Left ventricle myocardium inferior (tissue), 1 donor: Measurements from ENCODE around the gene ADH7. TPM values are rescaled to one million over a fixed set of nuclear protein-coding genes. Genes with fewer than 3 reads are reported as not detected.
A peak's percentile ranks its signal among the peaks of the same experiment; 100 is the strongest.

Source experiments
- DNase-seq: peaks from one replicate; pipeline ENCODE4 v3.0.0-alpha.2; 2020
- H3K27ac ChIP-seq: fragments of 200-600 bp; replicated peaks from 2 replicates; pipeline ENCODE4 v1.8.0; 2021
- H3K27me3 ChIP-seq: fragments of 200-600 bp; 2 replicates; pipeline ENCODE4 v1.8.0; 2021; ENCODE audit warnings: low read depth
- H3K36me3 ChIP-seq: fragments of 200-600 bp; 2 replicates; pipeline ENCODE4 v1.8.0; 2021
- H3K4me1 ChIP-seq: fragments of 200-600 bp; 2 replicates; pipeline ENCODE4 v1.8.0; 2021
- H3K4me3 ChIP-seq: fragments of 200-600 bp; 2 replicates; pipeline ENCODE4 v1.8.0; 2021; ENCODE audit warnings: mild to moderate bottlenecking, moderate library complexity
- H3K9me3 ChIP-seq: fragments of 200-600 bp; replicated peaks from 2 replicates; pipeline ENCODE4 v1.8.0; 2021
- CTCF ChIP-seq: fragments of 200-600 bp; IDR thresholded peaks from 2 replicates; pipeline ENCODE4 v1.8.0; 2021; ENCODE audit warnings: antibody characterized with exemption, mild to moderate bottlenecking, borderline replicate concordance
- intact Hi-C: fragments of 100-400 bp; cut with micrococcal nuclease; formaldehyde crosslinking; loops from one replicate; pipeline ENCODE4 v1.11.0; 2022
- total RNA-seq: library from RNA; stranded (reverse); fragmentation: NEBNext Ultra II Directional; extraction: Animal tissue kit (Norgen Biotek cat#: 25700); gene quantifications from one replicate; pipeline ENCODE4 v1.2.1, GENCODE V29; 2021
- donor health status: DM: no; HTN: yes; CAD: no; lungs with severe emphysema.

Gene ADH7
- total RNA-seq, 1 donor from 2014 or later: not detected

- no peaks in the 10 kb centered on the region for H3K4me1 ChIP-seq
- TF ChIP-seq CTCF: no peak
- no peaks in the 10 kb centered on the region for H3K27me3 ChIP-seq
- no peak overlapping the region for H3K4me3 ChIP-seq
- no peak overlapping the region for H3K27ac ChIP-seq
- intact Hi-C loops: no loop called here
- H3K9me3 ChIP-seq: peaks cover 9% of the 10 kb centered on the region
- H3K36me3 ChIP-seq: no peaks in the 10 kb centered on the region
- no peak for DNase-seq
These were observed 68.7 kb downstream of the ADH7 start for GRCh38 chr4:99366491-99366890.

GRCh38 chr4:99362768-99363167 is 72.4 kb downstream of the ADH7 start:
- Histone ChIP-seq H3K36me3 (no peaks in the 10 kb centered on the region), H3K4me1 (no peaks in the 10 kb centered on the region), H3K9me3 (peaks cover 17% of the 10 kb centered on the region), H3K27ac (peak overlapping the region; percentile 64), H3K27me3 (no peaks in the 10 kb centered on the region), H3K4me3 (no peak overlapping the region)
- intact Hi-C loops: no loop called here
- DNase-seq: no peak
- no peak for TF ChIP-seq CTCF

Other genes starting within 250 kb of the ADH7 start
- gene ADH6, start 216.1 kb downstream of the ADH7 start, total RNA-seq: not detected
- gene ADH1A, start 144.4 kb downstream of the ADH7 start, total RNA-seq: 0.36 TPM
- 91.9 TPM for gene ADH1B, start 113.9 kb downstream of the ADH7 start, total RNA-seq
- 2.6 TPM for gene ADH1C, start 82.6 kb downstream of the ADH7 start, total RNA-seq
- not detected for gene C4orf17, start 75.7 kb upstream of the ADH7 start, total RNA-seq
- 4.2 TPM for gene TRMT10A, start 128.7 kb upstream of the ADH7 start, total RNA-seq
- gene MTTP, start 139.5 kb upstream of the ADH7 start, total RNA-seq: 3.7 TPM
- gene C4orf54, start 222.5 kb upstream of the ADH7 start, total RNA-seq: 1.2 TPM